ENCODE measurements around the gene NPFF.

The NPFF gene

DNA sequence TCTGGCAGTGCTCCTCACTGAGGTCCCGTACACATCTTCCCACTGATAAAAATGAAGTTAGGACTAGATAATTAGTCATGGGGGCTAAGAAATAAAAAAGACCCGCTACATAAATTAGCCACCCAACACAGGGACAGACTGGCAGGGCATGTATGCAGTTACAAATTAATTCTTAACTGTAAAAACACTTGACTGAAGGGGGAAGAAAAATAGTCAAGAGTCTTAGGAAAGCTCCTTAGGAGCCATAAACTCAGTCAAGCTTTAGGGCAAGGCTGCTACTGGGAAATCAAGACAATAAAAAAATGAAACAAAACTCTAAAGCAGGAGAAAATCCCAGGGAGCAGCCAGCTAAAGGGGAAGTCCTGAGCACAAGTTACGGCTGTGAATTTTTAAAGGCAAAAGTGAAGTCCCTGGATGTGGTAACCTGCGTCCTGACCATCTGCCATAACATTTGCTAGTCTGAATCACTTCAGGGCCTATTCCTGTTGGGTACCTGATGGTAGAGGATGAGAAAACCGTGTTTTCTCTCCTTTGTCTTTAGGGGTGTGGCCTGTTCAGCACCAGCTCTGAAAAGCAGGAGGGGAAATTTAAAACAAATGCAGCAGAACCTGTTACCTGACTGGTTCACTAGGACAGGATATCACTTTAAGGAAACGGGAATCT is 7.5 kb upstream of the NPFF start:
- no peak overlapping the region for H3K4me3 ChIP-seq (ENCODE audit: insufficient read depth, low read depth, low read length)
- no peaks in the 10 kb centered on the region for H3K27me3 ChIP-seq (ENCODE audit: control insufficient read depth, insufficient read depth, low read length, poor library complexity, severe bottlenecking)
- 92 to 98% methylated on average over 5 of the region's 6 CpGs for WGBS, 2 experiments
- H3K4me1 ChIP-seq (ENCODE audit: control insufficient read depth, insufficient read depth, low read length), result no peaks in the 10 kb centered on the region
- no peaks in the 10 kb centered on the region for H3K9me3 ChIP-seq (ENCODE audit: control insufficient read depth, low read length)
- H3K27ac ChIP-seq (ENCODE audit: insufficient read depth, low read depth, low read length, poor library complexity, severe bottlenecking), result no peak overlapping the region
- peaks cover 27% of the 10 kb centered on the region for H3K36me3 ChIP-seq (ENCODE audit: control insufficient read depth, insufficient read depth, low read length)

DNA sequence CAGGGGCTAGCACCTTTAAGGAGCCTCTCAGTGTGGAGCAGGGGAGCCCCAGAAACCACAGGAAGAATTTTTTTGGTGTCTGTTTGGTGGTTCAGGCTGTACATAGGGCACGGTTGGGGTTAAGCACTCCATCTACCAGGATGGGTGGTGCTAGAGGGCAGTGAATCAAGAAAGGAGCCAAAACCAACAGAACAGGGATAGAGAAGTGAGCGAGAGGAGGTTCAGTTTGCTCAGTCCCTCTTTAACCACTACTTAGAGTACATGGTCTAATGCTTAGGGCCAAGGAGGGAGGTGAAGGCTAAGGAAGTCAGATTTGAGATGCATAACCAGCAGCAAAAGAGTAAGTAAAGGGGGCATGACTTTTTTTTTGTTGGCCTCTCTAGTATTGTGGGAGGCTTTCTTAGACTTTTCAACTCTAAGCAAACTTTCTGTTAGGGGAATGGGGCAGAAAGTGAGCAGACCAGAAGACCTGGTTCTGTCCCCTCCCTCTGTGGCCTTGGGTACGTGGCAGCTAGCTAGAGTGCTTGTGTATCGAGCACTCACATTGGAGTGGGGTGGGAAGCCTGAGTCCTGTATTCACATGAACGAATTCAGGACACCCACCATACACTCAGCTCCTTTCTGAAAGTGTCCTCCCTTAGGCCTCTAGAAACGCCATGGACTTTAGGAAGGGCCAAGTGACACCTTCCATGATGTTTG is 6.6 kb upstream of the NPFF start:
- H3K27ac ChIP-seq (ENCODE audit: insufficient read depth, low read depth, low read length, poor library complexity, severe bottlenecking), result no peak overlapping the region
- H3K27me3 ChIP-seq (ENCODE audit: control insufficient read depth, insufficient read depth, low read length, poor library complexity, severe bottlenecking), result no peaks in the 10 kb centered on the region
- H3K9me3 ChIP-seq (ENCODE audit: control insufficient read depth, low read length), result no peaks in the 10 kb centered on the region
- peaks cover 27% of the 10 kb centered on the region for H3K36me3 ChIP-seq (ENCODE audit: control insufficient read depth, insufficient read depth, low read length)
- WGBS, 2 experiments, result 92 to 93% methylated on average over 6 of the region's 6 CpGs
- H3K4me3 ChIP-seq (ENCODE audit: insufficient read depth, low read depth, low read length), result no peak overlapping the region
- H3K4me1 ChIP-seq (ENCODE audit: control insufficient read depth, insufficient read depth, low read length), result no peaks in the 10 kb centered on the region

- no peak overlapping the region for H3K4me3 ChIP-seq (ENCODE audit: insufficient read depth, low read depth, low read length)
- H3K9me3 ChIP-seq (ENCODE audit: control insufficient read depth, low read length), result no peaks in the 10 kb centered on the region
- 90 to 94% methylated on average over 9 of the region's 9 CpGs for WGBS, 2 experiments
- H3K27ac ChIP-seq (ENCODE audit: insufficient read depth, low read depth, low read length, poor library complexity, severe bottlenecking), result no peak overlapping the region
- H3K4me1 ChIP-seq (ENCODE audit: control insufficient read depth, insufficient read depth, low read length), result no peaks in the 10 kb centered on the region
- H3K36me3 ChIP-seq (ENCODE audit: control insufficient read depth, insufficient read depth, low read length), result peaks cover 24% of the 10 kb centered on the region
- H3K27me3 ChIP-seq (ENCODE audit: control insufficient read depth, insufficient read depth, low read length, poor library complexity, severe bottlenecking), result no peaks in the 10 kb centered on the region
Measured at GRCh38 chr12:53510181-53510812, 3.0 kb upstream of the NPFF start.

- 40% methylated on average over 7 of the region's 7 CpGs for WGBS, 2 experiments
- Histone ChIP-seq H3K4me1 (ENCODE audit: control insufficient read depth, insufficient read depth, low read length) (no peaks in the 10 kb centered on the region), H3K4me3 (ENCODE audit: insufficient read depth, low read depth, low read length) (no peak overlapping the region), H3K9me3 (ENCODE audit: control insufficient read depth, low read length) (no peaks in the 10 kb centered on the region), H3K27ac (ENCODE audit: insufficient read depth, low read depth, low read length, poor library complexity, severe bottlenecking) (no peak overlapping the region), H3K27me3 (ENCODE audit: control insufficient read depth, insufficient read depth, low read length, poor library complexity, severe bottlenecking) (no peaks in the 10 kb centered on the region), H3K36me3 (ENCODE audit: control insufficient read depth, insufficient read depth, low read length) (peaks cover 22% of the 10 kb centered on the region)
Measured at GRCh38 chr12:53508534-53509170, 1.4 kb upstream of the NPFF start.

DNA sequence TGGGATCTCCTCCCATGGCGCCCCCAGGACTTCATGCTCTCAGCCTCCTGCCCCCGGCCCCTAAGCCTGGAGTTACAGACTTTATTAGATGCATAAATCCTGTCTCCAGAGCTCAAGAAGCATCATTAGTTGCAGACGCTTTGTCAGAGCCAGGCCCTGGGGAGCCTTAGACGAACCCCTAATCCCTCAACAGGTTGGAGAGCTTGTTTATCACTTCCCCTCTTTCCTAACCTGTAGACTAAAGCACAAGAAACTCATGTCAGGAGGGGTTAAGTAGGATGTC is 260 bp upstream of the NPFF start:
- Histone ChIP-seq H3K27ac (ENCODE audit: insufficient read depth, low read depth, low read length, poor library complexity, severe bottlenecking) (no peak overlapping the region), H3K36me3 (ENCODE audit: control insufficient read depth, insufficient read depth, low read length) (peaks cover 15% of the 10 kb centered on the region), H3K4me1 (ENCODE audit: control insufficient read depth, insufficient read depth, low read length) (no peaks in the 10 kb centered on the region), H3K4me3 (ENCODE audit: insufficient read depth, low read depth, low read length) (no peak overlapping the region), H3K27me3 (ENCODE audit: control insufficient read depth, insufficient read depth, low read length, poor library complexity, severe bottlenecking) (no peaks in the 10 kb centered on the region), H3K9me3 (ENCODE audit: control insufficient read depth, low read length) (no peaks in the 10 kb centered on the region)
- 91 to 96% methylated on average over 4 of the region's 4 CpGs for whole genome bisulfite sequencing, 2 experiments

DNA sequence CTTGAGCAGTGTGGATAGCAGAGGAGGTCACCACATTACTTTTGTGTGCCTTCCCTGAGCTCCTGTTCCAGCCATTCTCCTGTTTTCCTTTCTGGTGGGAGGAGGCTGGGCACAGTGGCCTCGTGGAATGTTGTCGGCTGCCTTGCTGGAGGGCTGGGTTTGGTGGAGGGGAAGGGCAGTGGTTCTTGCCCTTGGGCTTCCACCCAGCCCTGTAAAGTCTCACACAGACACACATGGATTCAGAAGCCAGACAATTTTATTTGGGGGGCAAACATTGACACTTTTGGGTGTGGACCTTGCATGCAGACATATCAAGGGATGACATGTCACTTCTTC is 866 bp downstream of the NPFF start:
- H3K9me3 ChIP-seq (ENCODE audit: control insufficient read depth, low read length), result no peaks in the 10 kb centered on the region
- peaks cover 14% of the 10 kb centered on the region for H3K36me3 ChIP-seq (ENCODE audit: control insufficient read depth, insufficient read depth, low read length)
- no peaks in the 10 kb centered on the region for H3K27me3 ChIP-seq (ENCODE audit: control insufficient read depth, insufficient read depth, low read length, poor library complexity, severe bottlenecking)
- no peak overlapping the region for H3K4me3 ChIP-seq (ENCODE audit: insufficient read depth, low read depth, low read length)
- H3K4me1 ChIP-seq (ENCODE audit: control insufficient read depth, insufficient read depth, low read length), result peaks cover 7% of the 10 kb centered on the region
- WGBS, 2 experiments, result 88 to 95% methylated on average over 2 of the region's 2 CpGs
- no peak overlapping the region for H3K27ac ChIP-seq (ENCODE audit: insufficient read depth, low read depth, low read length, poor library complexity, severe bottlenecking)

DNA sequence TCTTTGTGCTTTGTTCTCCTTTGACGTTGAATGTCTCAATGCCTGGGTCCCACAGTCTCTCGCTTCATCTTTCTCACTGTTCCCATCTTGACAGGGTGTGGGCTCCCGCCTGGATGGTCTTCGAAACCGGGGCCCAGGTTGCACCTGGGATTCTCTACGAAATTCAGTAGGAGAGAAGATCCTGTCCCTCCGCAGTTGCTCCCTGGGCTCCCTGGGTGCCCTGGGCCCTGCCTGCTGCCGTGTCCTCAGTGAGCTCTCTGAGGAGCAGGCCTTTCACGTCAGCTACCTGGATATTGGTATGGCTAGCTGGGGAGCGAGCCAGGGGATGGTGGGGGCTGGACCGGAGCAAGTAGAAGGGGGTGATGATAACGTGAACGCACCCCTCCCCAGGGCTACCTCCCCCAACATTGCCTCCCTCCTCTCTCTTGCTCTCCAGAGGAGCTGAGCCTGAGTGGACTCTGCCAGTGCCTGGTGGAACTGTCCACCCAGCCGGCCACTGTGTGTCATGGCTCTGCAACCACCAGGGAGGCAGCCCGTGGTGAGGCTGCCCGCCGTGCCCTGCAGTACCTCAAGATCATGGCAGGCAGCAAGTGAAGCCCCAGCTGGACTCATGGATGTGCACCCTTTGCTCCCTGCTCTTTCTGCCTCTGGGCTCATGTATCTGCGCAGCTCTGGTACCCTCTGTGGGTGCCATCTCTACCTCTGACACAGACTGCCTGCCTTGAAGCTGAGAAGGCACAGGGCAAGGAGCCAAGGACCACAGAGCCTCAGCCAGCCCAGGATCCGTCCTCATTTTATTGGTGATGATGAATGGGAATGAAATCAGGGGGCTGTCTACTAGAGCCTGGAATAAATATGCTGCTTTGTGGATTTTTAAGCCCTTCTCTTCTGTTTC is 1.5 kb downstream of the NPFF start:
- peaks cover 8% of the 10 kb centered on the region for H3K4me1 ChIP-seq (ENCODE audit: control insufficient read depth, insufficient read depth, low read length)
- H3K4me3 ChIP-seq (ENCODE audit: insufficient read depth, low read depth, low read length), result no peak overlapping the region
- H3K27ac ChIP-seq (ENCODE audit: insufficient read depth, low read depth, low read length, poor library complexity, severe bottlenecking), result no peak overlapping the region
- WGBS, 2 experiments, result 95% methylated on average over 19 of the region's 19 CpGs
- H3K27me3 ChIP-seq (ENCODE audit: control insufficient read depth, insufficient read depth, low read length, poor library complexity, severe bottlenecking), result no peaks in the 10 kb centered on the region
- peaks cover 14% of the 10 kb centered on the region for H3K36me3 ChIP-seq (ENCODE audit: control insufficient read depth, insufficient read depth, low read length)
- H3K9me3 ChIP-seq (ENCODE audit: control insufficient read depth, low read length), result no peaks in the 10 kb centered on the region

- no peaks in the 10 kb centered on the region for H3K9me3 ChIP-seq (ENCODE audit: control insufficient read depth, low read length)
- no peak overlapping the region for H3K4me3 ChIP-seq (ENCODE audit: insufficient read depth, low read depth, low read length)
- H3K27me3 ChIP-seq (ENCODE audit: control insufficient read depth, insufficient read depth, low read length, poor library complexity, severe bottlenecking), result no peaks in the 10 kb centered on the region
- H3K4me1 ChIP-seq (ENCODE audit: control insufficient read depth, insufficient read depth, low read length), result peaks cover 8% of the 10 kb centered on the region
- no peak overlapping the region for H3K27ac ChIP-seq (ENCODE audit: insufficient read depth, low read depth, low read length, poor library complexity, severe bottlenecking)
- 95 to 96% methylated on average over 10 of the region's 10 CpGs for WGBS, 2 experiments
- peaks cover 14% of the 10 kb centered on the region for H3K36me3 ChIP-seq (ENCODE audit: control insufficient read depth, insufficient read depth, low read length)
Measured at GRCh38 chr12:53505086-53505485, 2.2 kb downstream of the NPFF start.

- peaks cover 14% of the 10 kb centered on the region for H3K36me3 ChIP-seq (ENCODE audit: control insufficient read depth, insufficient read depth, low read length)
- no peaks in the 10 kb centered on the region for H3K9me3 ChIP-seq (ENCODE audit: control insufficient read depth, low read length)
- WGBS, 2 experiments, result 92 to 94% methylated on average over 13 to 14 of the region's 14 CpGs
- peaks cover 8% of the 10 kb centered on the region for H3K4me1 ChIP-seq (ENCODE audit: control insufficient read depth, insufficient read depth, low read length)
- no peak overlapping the region for H3K4me3 ChIP-seq (ENCODE audit: insufficient read depth, low read depth, low read length)
- no peak overlapping the region for H3K27ac ChIP-seq (ENCODE audit: insufficient read depth, low read depth, low read length, poor library complexity, severe bottlenecking)
- H3K27me3 ChIP-seq (ENCODE audit: control insufficient read depth, insufficient read depth, low read length, poor library complexity, severe bottlenecking), result no peaks in the 10 kb centered on the region
Measured at GRCh38 chr12:53504004-53504920, 3.0 kb downstream of the NPFF start.
